GM12801 (cell line): ENCODE results near the gene GHRHR.

ENCODE experiments used
- TF ChIP-seq, protein P1 (sequence below): IDR thresholded peaks from one replicate; pipeline ENCODE4 v1.5.1; 2011; ENCODE audit warnings: control low read depth; ENCODE audit not compliant: insufficient read length; ENCODE audit errors: extremely low read depth

Gene GHRHR

DNA sequence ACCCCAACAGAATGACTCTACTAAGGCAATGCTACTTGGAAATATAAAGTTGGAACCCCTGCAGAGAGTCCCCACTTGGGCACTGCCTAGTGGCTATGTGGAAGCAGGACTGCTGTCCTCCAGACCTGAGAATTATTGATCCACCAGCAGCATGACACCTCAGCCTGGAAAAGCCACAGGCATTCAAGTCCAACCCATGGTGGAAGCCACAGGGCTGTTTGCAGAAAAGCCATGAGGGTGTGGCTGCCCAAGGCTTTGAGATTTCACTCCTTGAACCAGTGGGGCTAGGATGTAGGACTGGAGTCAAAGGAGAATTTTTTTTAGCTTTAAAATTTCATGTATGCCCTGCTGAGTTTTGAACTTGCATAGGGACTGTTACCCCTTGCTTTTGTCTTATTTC lies 13.6 kb upstream of the GHRHR start:
- TF ChIP-seq, protein P1, sequence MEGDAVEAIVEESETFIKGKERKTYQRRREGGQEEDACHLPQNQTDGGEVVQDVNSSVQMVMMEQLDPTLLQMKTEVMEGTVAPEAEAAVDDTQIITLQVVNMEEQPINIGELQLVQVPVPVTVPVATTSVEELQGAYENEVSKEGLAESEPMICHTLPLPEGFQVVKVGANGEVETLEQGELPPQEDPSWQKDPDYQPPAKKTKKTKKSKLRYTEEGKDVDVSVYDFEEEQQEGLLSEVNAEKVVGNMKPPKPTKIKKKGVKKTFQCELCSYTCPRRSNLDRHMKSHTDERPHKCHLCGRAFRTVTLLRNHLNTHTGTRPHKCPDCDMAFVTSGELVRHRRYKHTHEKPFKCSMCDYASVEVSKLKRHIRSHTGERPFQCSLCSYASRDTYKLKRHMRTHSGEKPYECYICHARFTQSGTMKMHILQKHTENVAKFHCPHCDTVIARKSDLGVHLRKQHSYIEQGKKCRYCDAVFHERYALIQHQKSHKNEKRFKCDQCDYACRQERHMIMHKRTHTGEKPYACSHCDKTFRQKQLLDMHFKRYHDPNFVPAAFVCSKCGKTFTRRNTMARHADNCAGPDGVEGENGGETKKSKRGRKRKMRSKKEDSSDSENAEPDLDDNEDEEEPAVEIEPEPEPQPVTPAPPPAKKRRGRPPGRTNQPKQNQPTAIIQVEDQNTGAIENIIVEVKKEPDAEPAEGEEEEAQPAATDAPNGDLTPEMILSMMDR, result no peak

GRCh38 chr7:30954914-30955313 lies 8.8 kb upstream of the GHRHR start:
- TF ChIP-seq, protein P1, result no peak

GRCh38 chr7:30956704-30957103 lies 7.0 kb upstream of the GHRHR start:
- TF ChIP-seq, protein P1, result no peak

DNA sequence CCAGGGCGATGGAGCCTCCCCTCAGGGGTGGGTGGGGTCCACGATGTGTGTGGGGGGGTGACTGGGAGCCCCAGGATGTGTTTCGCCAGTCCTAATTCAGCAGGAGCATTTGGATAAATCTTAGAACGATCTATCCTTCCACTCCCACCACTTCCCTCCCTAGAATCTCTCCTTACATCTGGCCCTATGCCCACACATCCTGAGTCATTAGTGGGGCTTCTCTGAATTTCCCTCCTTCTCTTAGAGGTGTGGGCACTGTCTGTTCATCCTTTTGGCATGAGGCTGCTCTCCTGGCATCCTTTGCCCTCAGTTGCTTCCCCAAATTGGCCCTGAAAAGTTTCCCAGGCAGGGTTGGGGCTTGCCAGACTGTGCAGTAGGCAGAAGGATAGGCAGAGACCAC lies 1.6 kb downstream of the GHRHR start:
- TF ChIP-seq, protein P1, result no peak

- TF ChIP-seq, protein P1, result no peak
These were observed 2.1 kb downstream of the GHRHR start for GRCh38 chr7:30965883-30966282.

- TF ChIP-seq, protein P1, result no peak
These were observed 4.5 kb downstream of the GHRHR start for GRCh38 chr7:30968294-30968693.

DNA sequence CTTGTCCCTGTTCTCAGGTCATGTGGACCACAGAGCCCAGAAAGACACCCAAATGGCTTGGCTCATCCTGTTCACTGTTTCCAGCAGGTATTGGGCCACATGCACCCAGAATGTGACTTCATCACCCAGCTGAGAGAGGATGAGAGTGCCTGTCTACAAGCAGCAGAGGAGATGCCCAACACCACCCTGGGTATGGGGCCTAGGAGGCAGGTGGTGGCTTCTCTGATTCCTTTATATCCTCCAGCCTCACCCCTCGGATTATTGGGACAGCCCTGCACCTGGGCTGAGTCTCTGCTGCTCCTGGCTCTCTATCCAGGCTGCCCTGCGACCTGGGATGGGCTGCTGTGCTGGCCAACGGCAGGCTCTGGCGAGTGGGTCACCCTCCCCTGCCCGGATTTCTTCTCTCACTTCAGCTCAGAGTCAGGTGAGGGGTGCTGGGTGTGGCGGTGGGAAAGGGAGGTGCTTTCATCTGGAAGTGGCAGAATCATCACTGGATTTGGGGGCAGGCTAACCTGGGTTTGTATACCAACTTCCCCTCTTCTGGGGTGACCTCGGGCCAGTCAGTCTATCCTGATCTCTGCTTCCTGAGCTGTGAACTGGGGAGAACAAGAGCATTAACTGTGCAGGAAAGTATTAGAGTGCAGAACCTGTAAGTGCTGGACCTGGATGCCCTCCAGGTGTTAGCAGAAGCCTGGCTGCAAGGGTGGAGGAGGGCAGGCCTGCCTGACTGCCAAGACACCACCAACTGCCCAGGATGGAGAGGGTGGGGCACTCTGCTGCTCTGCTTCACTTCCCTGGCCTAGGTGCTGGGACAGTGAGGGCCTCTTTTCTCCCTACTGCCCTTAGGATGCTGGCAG lies 5.2 kb downstream of the GHRHR start:
- TF ChIP-seq, protein P1, result no peak
